Lung (tissue), 12 donors: ENCODE measurements around the gene DNAJB6. TPM values are rescaled to one million over a fixed set of nuclear protein-coding genes. Genes with fewer than 3 reads are reported as not detected.

Experiments used
- ATAC-seq: fragments of 200-7000 bp; cut with Tn5 transposase; one replicate; pipeline ENCODE4 v1.9.1; 2020; ENCODE audit warnings: moderate number of reproducible peaks; ENCODE audit not compliant: insufficient read depth, low FRiP score
- DNase-seq, 3 donors: peaks; one replicate each; pipeline ENCODE4 v3.0.0-alpha.2; 2013 to 2017
- H3K27ac ChIP-seq, 2 donors: one replicate each; pipeline ENCODE4 v1.5.1; 2013; ENCODE audit warnings: mild to moderate bottlenecking in 2 of 2, moderate library complexity in 2 of 2, control low read depth in 1 of 2, inconsistent platforms in 1 of 2, low read depth in 1 of 2, low read length in 1 of 2
- H3K27me3 ChIP-seq, 3 donors: one replicate each; pipeline ENCODE4 v1.5.1; 2013; ENCODE audit warnings: low read length in 2 of 3; ENCODE audit not compliant: control insufficient read depth in 3 of 3, insufficient read depth in 3 of 3
- H3K36me3 ChIP-seq, 4 donors: one replicate each; pipeline ENCODE4 v1.5.1; 2013; ENCODE audit warnings: low read length in 4 of 4, mild to moderate bottlenecking in 1 of 4, moderate library complexity in 1 of 4; ENCODE audit not compliant: control insufficient read depth in 4 of 4, insufficient read depth in 4 of 4
- H3K4me1 ChIP-seq, 5 donors: one replicate each; pipeline ENCODE4 v1.5.1; 2013; ENCODE audit warnings: low read length in 5 of 5, mild to moderate bottlenecking in 2 of 5, moderate library complexity in 1 of 5; ENCODE audit not compliant: control insufficient read depth in 5 of 5, insufficient read depth in 5 of 5
- H3K4me3 ChIP-seq: one replicate; pipeline ENCODE4 v1.5.1; 2013; ENCODE audit warnings: mild to moderate bottlenecking, control low read depth, moderate library complexity
- H3K9ac ChIP-seq, 2 donors: one replicate each; pipeline ENCODE4 v1.5.1; 2013; ENCODE audit warnings: low read length in 2 of 2, control low read depth in 1 of 2; ENCODE audit not compliant: insufficient read depth in 1 of 2
- H3K9me3 ChIP-seq, 4 donors: one replicate each; pipeline ENCODE4 v1.5.1; 2013; ENCODE audit warnings: low read length in 3 of 4, mild to moderate bottlenecking in 1 of 4, moderate library complexity in 1 of 4; ENCODE audit not compliant: control insufficient read depth in 4 of 4, insufficient read depth in 3 of 4
- WGBS, 2 donors: extraction: QIAGEN DNeasy Blood & Tissue Kit; methylation state at CpG; one replicate each; pipeline ENCODE4 v1.1.7; 2013; 5-methylcytosine and 5-hydroxymethylcytosine counted together
- polyA plus RNA-seq, 2 donors: library from polyadenylated mRNA; stranded (reverse); fragments of 200-250 nt; gene quantifications; one replicate each; pipeline ENCODE4 v1.2.1, GENCODE V29; 2013
- total RNA-seq, 2 donors: library from RNA; depleted of rRNA in 1 of 2; stranded (reverse); fragments of >200 nt in 1 of 2; gene quantifications; one replicate each; pipeline ENCODE4 v1.2.1, GENCODE V29; 2014 to 2021
- TF ChIP-seq, protein P1 (sequence below): IDR thresholded peaks from 2 replicates; pipeline ENCODE4 v1.5.1; 2012; ENCODE audit warnings: mild to moderate bottlenecking; ENCODE audit errors: control extremely low read depth, extremely low read depth
- donor health status: control.
- donor health status: control.
- donor health status: Bipolar disorder and iron deficiency.
- donor health status: healthy.
- donor health status: DM: yes; HTN: yes; CAD: no.

The DNAJB6 gene
- total and polyA plus RNA-seq, 4 donors, result 58.1 to 117 (median 83.0) TPM

- H3K9ac ChIP-seq, result no peak overlapping the region
- TF ChIP-seq, protein P1, sequence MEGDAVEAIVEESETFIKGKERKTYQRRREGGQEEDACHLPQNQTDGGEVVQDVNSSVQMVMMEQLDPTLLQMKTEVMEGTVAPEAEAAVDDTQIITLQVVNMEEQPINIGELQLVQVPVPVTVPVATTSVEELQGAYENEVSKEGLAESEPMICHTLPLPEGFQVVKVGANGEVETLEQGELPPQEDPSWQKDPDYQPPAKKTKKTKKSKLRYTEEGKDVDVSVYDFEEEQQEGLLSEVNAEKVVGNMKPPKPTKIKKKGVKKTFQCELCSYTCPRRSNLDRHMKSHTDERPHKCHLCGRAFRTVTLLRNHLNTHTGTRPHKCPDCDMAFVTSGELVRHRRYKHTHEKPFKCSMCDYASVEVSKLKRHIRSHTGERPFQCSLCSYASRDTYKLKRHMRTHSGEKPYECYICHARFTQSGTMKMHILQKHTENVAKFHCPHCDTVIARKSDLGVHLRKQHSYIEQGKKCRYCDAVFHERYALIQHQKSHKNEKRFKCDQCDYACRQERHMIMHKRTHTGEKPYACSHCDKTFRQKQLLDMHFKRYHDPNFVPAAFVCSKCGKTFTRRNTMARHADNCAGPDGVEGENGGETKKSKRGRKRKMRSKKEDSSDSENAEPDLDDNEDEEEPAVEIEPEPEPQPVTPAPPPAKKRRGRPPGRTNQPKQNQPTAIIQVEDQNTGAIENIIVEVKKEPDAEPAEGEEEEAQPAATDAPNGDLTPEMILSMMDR, result no peak
- H3K27me3 ChIP-seq, result no peaks in the 10 kb centered on the region
- ATAC-seq (no peak), DNase-seq (no peak)
- H3K27ac ChIP-seq, result no peak overlapping the region
- WGBS, 2 donors, result 55 to 70% methylated on average over 13 of the region's 13 CpGs
- peaks cover 0 to 5% (median 0%) of the 10 kb centered on the region in 4 donors for H3K9me3 ChIP-seq
- no peak overlapping the region for H3K4me3 ChIP-seq
- H3K36me3 ChIP-seq, result no peaks in the 10 kb centered on the region
- peaks cover 0 to 4% (median 0%) of the 10 kb centered on the region in 5 donors for H3K4me1 ChIP-seq
Measured at GRCh38 chr7:157297185-157297584, 39.6 kb upstream of the DNAJB6 start.

DNA sequence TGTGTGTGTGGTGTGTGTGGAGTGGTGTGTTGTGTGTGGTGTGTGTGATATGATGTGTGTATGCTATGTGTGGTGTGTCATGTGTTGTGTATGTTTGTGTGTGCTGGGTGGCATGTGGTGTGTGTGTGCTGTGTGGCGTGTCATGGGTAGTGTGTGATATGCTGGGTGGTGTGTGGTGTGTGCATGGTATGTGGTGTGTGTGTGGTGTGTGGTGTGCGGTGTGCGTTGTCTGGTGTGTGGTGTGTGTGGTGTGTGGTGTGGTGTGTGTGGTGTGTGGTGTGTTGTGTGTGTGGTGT, 37.5 kb upstream of the DNAJB6 start:
- no peak for ATAC-seq
- WGBS, 2 donors, result 94 to 96% methylated on average over 3 of the region's 3 CpGs

DNA sequence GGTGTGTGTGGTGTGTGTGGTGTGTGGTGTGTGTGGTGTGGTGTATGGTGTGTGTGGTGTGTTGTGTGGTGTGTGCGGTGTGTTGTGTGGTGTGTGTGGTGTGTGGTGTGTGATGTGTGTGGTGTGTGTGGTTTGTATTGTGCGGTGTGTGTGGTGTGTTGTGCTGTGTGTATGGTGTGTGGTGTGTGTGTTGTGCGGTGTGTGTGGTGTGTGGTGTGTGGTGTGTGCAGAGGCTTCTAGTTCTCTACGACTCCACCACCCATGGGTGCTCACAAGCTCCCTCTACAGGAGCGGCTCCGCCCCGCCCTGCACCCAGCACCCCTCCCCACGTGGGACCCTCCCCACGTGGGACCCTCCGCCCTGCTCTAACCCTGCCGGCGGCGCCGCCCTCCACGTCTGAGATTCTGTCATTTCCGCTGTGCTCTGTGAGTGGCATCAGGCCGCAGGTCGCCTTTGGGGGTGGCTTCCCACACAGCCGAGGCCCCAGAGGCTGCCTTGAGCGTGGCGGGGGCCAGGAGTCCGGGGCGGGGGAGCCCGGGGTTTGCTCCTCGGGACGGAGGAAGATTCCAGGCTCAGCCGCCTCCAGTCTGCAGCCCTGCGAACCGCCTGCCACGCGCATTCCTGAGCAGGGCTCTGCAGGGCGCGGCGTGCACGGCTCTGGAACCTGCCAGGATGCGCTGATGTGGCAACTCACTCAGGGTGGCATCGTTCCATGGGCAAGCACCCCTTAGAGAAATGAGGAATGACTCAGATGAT, 37.0 kb upstream of the DNAJB6 start:
- TF ChIP-seq, protein P1, result no peak
- peaks cover 0 to 4% (median 0%) of the 10 kb centered on the region in 5 donors for H3K4me1 ChIP-seq
- DNase-seq (peak in 1 of 3 donors; percentile 25), ATAC-seq (no peak)
- no peak overlapping the region for H3K9ac ChIP-seq
- H3K27me3 ChIP-seq, result no peaks in the 10 kb centered on the region
- no peaks in the 10 kb centered on the region for H3K36me3 ChIP-seq
- no peak overlapping the region for H3K27ac ChIP-seq
- H3K9me3 ChIP-seq, result peaks cover 0 to 5% (median 0%) of the 10 kb centered on the region in 4 donors
- H3K4me3 ChIP-seq, result no peak overlapping the region
- 57 to 69% methylated on average over 37 of the region's 37 CpGs for WGBS, 2 donors

More for the DNA sequence above, 37.5 kb upstream of the DNAJB6 start:
- H3K4me3 ChIP-seq, result no peak overlapping the region
- H3K27ac ChIP-seq, result no peak overlapping the region
- peaks cover 0 to 4% (median 0%) of the 10 kb centered on the region in 5 donors for H3K4me1 ChIP-seq
- H3K9ac ChIP-seq, result no peak overlapping the region
- no peaks in the 10 kb centered on the region for H3K27me3 ChIP-seq
- H3K9me3 ChIP-seq, result peaks cover 0 to 5% (median 0%) of the 10 kb centered on the region in 4 donors
- TF ChIP-seq, protein P1, result no peak
- H3K36me3 ChIP-seq, result no peaks in the 10 kb centered on the region
- DNase-seq, result no peak

DNA sequence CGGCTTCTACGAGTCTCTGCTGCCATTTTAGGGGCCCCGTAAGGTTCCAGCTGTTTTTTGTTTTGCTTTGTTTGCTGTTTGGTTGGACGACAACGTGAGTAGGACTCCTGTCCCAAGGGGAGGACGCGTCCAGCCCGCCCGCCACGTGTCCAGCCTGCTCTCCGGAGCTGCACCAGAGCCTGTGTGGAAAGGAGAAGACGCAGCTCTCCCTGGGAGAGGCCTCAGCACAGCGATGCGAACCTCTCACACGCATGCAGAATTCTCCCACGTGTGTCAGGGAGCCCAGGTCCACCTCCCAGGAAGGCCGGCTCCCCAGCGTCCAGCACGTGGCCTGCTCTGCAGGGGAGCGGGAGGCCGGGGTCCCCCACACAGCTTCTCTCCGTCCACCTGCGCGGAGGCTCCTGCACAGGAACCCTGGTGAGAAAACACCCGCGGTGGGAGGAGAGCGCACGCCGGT, 36.4 kb upstream of the DNAJB6 start:
- Histone ChIP-seq H3K9ac (no peak overlapping the region), H3K27ac (no peak overlapping the region), H3K4me3 (no peak overlapping the region), H3K36me3 (no peaks in the 10 kb centered on the region), H3K9me3 (peaks cover 0 to 5% (median 0%) of the 10 kb centered on the region in 4 donors), H3K4me1 (peaks cover 0 to 4% (median 0%) of the 10 kb centered on the region in 5 donors), H3K27me3 (no peaks in the 10 kb centered on the region)
- 80 to 84% methylated on average over 29 of the region's 29 CpGs for WGBS, 2 donors
- ATAC-seq (no peak), DNase-seq (no peak)
- TF ChIP-seq, protein P1, result no peak
